BJ (cell line): ENCODE data around the gene ANKDD1B. TPM values are rescaled to one million over a fixed set of nuclear protein-coding genes. Genes with fewer than 3 reads are reported as not detected.

Experiments used
- polyA plus RNA-seq: library from polyadenylated mRNA; depleted of rRNA; stranded (reverse); fragments of >200 nt; gene quantifications from 2 replicates; pipeline ENCODE4 v1.2.3, GENCODE V29; 2011; rRNA removed
- small RNA-seq: library from RNA; depleted of rRNA; stranded (forward); fragments of <200 nt; gene quantifications from one replicate; pipeline ENCODE3, GENCODE V24; 2012; ENCODE audit warnings: low replicate concordance, low read depth; ENCODE audit not compliant: insufficient read length

The ANKDD1B gene
- polyA plus RNA-seq, 1 experiment, result 0.18 TPM

Small RNA genes lying within 50 kb of the gene (small RNA-seq; reads per million reads assigned to genes)
- gene RNU6-680P, result not detected

Other genes with a start within 250 kb of the ANKDD1B start
- 4.5 and 9.5 TPM in 2 replicates for gene CERT1, start 99.8 kb upstream of the ANKDD1B start, polyA plus RNA-seq
- gene POLK, start 99.6 kb upstream of the ANKDD1B start, polyA plus RNA-seq, result 11.8 and 26.1 TPM in 2 replicates
- 8.4 and 11.3 TPM in 2 replicates for gene POC5, start 106.0 kb downstream of the ANKDD1B start, polyA plus RNA-seq